ENCODE results near the gene MRM3.
"Not testable (repeated sequence)": the region's sequence is repeated elsewhere in the genome, so short reads cannot be mapped to it uniquely, and the experiment has no call there.

The MRM3 gene

DNA sequence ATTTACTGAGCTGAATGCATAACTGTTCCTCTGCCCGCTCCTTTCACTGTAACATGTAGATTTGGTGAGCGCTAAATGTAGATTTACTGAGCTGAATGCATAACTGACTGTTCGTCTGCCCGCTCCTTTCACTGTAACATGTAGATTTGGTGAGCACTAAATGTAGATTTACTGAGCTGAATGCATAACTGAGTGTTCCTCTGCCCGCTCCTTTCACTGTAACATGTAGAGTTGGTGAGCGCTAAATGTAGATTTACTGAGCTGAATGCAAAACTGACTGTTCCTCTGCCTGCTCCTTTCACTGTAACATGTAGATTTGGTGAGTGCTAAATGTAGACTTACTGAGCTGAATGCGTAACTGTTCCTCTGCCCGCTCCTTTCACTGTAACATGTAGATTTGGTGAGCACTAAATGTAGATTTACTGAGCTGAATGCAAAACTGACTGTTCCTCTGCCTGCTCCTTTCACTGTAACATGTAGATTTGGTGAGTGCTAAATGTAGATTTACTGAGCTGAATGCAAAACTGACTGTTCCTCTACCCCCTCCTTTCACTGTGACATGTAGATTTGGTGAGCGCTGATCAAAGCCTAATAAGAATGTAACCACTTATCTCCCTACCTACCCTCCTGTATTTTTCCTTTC lies 26.7 kb upstream of the MRM3 start:
- not testable (repeated sequence) for DNase-seq

- DNase-seq, result not testable (repeated sequence)
Measured at GRCh38 chr17:756010-756567, 26.1 kb upstream of the MRM3 start.

DNA sequence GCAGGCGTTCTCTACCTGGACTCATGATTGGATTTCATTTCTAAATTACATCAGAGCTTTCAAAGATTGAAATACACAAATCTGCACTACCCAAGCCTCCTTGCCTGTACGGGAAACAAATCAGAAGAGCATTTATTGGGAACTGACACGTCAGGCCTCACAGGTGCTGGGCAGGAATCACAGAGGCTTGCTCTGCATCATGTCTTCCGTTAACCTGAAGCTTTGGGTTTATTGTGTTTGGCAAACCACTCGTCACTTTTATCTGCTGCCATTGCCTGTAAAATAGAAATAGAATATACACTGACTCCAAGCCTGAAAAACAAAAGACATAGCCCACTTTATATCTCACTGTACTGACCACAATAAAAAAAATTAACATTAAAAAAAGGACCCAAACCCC lies 22.2 kb upstream of the MRM3 start:
- DNase-seq, result no peak

DNA sequence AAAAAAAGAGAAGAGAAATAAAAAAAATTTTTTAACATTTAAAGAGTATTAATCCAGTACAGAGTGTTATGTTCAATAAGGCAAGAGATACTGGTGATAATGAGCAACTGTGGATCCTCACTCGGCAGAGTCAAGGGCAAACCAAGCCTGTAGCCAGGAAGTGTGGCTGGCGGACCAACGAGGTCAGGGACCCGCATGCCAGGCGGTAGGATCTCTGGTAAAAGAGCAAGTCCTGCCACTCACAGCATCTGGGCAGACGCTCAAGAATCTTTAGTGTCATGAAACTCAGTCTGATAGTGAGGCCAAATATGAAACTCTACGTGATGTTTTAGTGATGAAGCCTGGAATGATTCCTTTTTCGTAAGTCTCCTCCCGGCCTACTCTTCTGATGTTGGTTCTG lies 21.8 kb upstream of the MRM3 start:
- DNase-seq, result no peak

DNA sequence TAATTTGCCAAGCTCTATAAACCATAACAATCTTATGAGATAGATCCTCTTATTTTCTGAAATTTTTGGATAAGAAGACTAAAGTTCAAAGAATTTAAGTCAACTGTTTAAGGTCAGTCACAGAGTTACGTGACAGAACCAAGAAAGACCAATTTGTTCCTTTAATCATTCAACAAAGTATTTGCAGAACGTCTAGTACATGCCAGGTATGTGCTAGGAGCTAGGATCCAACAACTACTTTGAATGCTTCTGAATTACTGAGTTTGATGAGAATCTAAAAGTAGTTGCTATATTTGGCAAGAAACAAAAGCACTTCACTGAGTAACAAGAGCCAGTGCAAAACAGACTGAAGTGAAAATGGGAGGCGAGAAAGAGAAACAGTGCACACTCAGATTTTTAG lies 15.1 kb upstream of the MRM3 start:
- DNase-seq, result no peak

GRCh38 chr17:773016-773415 lies 9.1 kb upstream of the MRM3 start:
- no peak for DNase-seq

DNA sequence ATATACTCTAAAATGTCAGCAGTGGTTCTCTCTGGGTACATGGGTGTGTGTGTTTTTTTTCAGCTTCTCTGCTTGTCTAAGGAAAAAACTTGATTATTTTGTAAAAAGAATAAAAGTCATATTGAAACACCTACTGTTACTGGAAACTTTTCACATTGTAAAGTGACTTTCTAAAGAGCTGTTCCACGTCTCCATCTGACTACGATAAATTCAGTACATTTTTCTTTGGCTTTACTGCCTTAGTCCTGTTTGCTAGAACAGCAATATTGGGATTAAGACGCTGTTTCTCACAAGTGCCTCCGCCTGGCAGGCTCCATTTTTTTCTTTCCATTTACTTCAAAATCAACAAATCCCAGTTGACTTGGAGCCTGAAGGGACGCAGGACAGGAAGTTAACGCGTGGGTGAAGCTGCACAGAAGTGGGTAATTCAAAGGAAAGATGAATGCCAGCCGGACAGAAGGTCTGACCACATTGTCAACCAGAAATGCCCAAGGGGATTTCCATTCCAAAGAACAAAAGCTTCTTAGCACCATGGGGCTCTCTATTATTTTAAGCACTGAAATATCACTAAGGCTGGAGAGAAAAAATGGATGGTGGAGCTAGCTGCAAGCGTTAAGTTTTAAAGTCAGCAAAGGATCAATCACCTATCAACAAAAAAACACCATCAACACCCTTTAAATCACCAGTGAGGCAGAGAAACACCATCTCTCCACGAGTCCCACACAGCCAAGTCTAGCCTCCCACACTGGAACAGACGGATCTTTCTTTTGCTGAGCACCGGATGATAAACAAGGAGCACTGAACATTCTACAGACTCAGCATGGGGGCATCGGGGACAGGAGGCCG lies 8.5 kb upstream of the MRM3 start:
- DNase-seq, result no peak

DNA sequence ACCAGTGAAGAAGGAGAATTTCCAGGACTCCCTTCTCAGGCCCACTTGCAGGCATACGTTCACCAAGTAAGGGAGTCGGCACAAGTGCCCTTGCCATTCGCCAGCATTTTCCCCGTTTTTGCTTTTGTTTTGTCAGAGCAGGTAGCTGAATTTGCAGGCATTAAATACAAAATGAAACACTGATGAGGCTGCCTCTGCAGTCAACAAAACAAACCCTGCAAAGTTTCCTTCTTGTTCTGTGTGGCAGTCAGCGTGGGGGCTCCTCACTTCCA lies 7.9 kb upstream of the MRM3 start:
- DNase-seq, result no peak

DNA sequence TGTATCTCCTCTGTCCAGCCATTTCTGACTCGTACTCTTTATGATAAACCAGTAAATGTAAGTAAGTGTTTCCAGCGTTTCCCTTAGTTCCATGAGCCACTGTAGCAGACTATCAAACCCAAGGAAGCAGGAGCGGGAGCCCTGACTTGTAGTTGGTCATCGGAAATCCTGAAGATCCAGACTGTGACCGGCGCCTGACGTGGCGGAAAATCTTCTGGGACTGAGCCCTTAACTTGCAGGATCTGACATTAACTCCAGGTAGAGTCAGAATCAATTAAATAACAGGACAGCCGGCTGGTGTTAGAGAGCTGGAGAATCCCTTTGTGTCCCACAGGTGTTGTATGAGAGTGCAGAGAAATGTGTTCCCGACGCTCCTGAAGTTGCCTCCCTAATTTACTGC lies 4.1 kb upstream of the MRM3 start:
- DNase-seq, result no peak

DNA sequence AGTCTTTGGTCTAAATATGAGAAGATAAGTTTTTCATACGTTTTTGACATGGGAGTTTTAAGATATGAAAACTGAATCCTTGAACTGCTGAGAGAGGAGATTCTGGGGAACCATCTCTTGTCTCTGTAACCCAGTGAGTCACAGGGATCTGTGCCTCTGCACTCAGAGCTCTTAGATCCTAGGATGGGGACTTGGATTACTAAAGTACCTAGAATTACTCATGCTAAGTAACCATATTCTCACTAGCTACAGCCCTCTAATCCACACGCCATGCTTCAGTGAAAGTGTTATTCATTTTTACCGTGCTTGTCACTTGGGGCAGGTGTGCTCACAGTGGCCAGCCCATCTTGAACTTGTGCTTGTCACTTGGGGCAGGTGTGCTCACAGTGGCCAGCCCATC lies 2.0 kb downstream of the MRM3 start:
- DNase-seq, result no peak

GRCh38 chr17:785901-786300 lies 3.7 kb downstream of the MRM3 start:
- not testable (repeated sequence) for DNase-seq

GRCh38 chr17:787641-788221 lies 5.6 kb downstream of the MRM3 start:
- DNase-seq, result no peak

DNA sequence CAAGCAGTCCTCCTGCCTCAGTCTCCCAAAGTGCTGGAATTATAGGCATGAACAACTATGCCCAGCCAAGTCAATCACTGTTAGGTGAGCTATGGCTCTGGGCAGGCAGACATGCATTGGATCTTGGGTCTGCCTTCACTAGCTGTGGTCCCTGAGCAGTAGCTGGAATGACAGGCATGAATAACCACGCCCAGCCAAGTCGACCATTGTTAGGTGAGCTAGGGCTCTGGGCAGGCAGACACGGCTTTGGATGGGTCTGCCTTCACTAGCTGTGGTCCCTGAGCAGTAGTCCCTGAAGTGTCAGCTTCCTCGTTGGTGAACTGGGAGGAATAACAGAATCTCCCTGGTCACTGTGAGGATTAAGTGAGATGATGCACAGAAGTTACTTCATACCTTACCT lies 6.4 kb downstream of the MRM3 start:
- DNase-seq, result no peak

DNA sequence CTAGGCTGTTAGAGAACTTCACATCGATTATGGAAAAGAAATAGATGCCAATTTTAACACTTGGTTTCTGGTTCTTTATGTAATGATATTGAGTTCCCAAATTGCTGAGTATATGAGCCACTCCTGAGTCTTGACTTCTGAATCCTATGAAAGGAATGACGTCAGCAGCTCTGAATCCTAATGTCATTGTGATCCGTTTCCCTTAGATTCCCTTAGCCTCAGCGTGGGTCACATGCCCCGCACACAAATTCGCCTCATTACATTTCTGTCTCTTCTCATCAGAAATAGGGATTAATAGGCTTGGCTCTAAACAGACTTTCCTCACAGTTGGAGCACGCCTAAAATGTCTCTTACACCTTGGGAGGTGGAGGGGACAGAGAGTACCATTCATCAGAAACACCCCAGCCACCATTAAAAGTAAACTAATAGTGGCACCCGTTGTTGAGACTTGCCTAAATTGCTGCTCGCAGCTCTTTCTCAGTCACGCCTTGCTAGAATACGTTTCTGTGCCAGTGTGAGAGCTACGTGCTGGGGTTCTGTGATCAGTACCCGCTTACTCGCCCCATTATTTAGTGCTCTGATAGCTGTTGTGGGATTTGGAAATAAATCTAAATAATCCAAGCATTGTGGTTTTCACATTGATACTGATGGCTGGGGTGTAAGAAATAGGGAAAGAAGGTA lies 7.1 kb downstream of the MRM3 start:
- no peak for DNase-seq

DNA sequence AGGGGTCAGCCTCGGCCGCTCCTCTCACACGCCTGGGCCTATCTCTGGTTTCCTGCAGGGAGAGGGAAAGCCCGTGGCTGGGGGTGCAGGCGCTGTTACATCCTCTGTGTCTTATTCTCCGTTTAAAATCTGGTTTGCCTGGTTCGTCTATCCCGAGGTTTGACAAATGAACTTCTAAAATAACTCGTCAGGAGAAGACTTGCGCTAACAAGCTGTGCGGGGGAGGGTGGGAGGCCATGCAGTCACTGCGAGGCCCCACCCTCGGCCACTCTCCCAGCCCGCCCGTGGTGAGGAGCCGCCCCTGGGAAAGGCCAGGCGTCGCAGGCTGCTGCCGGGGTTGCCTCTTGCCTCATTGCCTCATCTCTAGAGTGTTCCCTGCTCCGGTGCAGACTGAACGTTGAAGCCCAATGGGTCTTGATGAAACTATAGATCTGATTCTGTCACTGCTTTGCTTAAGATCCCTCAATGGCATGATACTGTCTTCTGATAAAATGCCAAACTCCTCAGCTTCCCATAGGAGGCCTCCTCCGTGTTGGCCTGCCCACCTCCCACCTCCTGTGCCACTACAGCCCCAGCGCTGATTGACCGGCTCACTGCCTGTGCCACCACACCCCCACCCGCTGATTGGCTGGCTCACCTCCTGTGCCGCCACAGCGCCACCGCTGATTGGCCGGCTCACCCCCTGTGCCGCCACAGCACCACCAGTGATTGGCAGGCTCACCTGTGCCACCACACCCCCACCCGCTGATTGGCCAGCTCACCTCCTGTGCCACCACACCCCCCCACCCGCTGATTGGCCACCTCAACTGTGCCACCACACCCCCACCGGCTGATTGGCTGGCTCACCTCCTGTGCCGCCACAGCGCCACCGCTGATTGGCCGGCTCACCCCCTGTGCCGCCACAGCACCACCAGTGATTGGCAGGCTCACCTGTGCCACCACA lies 8.0 kb downstream of the MRM3 start:
- not testable (repeated sequence) for DNase-seq

GRCh38 chr17:790874-791247 lies 8.7 kb downstream of the MRM3 start:
- DNase-seq, result not testable (repeated sequence)

- DNase-seq, result no peak
Measured at GRCh38 chr17:791829-792228, 9.7 kb downstream of the MRM3 start.

DNA sequence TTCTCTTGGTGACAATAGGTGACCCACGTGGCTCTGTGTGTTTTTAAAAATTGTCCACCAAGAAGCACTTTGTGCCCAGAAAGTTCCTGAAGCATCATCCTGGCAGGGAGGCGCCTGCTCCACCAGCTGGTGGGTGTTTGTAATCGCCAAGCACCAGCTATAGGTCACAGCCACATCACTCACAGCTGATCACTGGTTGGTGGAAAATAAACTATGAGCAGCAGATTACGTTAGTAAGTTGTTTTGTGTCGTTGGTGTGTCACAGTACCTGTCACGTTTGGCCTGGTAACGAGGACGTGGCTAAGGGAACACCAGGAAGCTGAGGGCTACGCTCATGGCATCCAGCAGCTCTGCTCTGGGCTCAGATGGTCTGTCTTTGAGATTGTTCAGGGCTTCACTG lies 10.1 kb downstream of the MRM3 start:
- no peak for DNase-seq

DNA sequence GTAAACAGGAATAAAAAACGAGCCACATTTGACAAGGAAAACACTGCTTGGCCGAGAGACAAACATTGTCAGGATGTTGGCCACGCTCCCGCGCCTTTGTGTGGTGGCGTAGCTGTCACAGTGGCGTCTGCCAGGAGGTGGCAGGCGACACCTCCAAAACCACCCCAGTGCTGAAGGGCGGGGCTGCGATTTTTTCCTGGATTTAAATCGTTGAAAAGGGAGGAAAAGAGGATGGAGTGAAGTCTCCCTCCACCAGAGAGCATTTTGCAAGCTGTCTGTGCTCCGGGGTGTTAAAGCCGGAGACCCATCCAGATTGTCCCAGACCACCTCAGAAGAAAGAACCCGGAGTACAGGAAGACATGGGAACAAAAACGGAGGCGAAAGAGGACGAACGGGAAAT lies 12.7 kb downstream of the MRM3 start:
- DNase-seq, result peak; percentile 28

DNA sequence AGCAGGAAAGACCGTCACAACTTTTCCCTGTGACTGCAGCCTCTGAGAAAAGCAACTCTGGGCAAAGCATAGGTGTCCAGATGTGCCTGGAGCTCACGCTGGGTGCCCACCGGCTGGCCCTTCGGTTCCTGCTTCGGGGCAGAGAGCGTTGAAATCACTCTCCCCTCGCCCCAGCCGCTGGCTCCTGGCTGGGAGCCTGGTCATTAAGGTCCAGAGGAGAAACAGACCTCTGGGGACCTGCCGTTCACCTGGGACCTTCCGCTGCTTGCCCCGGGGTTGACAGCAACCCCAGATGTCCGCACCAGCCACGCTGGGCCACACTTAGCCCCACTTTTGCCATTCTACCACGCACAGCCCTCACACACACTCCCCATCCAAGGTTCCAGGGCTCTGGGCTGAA lies 13.1 kb downstream of the MRM3 start:
- DNase-seq, result no peak

DNA sequence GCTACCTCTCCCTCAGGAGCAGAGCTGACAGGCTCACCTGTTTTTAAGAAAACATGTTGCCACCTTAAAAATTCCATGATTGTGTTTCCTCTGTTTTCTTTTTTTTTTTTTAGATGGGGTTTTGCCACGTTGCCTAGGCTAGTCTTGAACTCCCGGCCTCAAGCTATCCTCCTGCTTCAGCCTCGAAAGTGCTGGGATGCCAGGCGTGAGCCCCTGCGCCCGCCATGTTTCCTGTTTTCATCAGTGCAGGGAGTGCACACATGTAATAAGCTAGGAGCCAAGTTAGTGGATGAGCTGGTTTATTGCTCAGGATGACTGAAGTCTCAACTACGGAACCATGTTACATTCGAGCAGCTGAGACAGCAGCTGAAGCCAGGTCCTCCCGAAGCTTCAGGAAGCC lies 13.6 kb downstream of the MRM3 start:
- DNase-seq, result no peak

DNA sequence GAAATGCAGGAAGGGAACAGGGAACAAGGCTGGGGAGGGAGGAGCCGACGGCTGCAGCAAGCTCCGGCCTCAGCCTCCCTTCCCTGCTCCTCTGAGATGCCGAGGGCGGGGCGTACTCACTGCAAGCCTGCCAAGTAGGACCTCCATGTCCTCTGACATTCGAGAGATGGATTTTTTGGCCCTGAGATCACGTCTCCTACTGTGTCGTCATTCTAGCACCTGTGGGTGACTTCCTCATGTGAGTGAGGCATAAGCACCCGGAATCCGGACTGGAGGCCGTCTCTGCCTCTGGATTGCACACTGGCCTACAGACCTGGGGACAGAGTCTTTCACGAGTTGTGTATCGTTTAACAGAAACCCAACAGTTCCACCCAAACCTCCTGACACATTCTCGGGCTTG lies 14.5 kb downstream of the MRM3 start:
- no peak for DNase-seq

Measured in activated naive CD4-positive, alpha-beta T cell treated with Interleukin-2 at 50 U/mL for 16 hours (primary cell).